GM23338 (cell line): ENCODE measurements around the gene CLOCK.

Source experiments
- CREB1 ChIP-seq: fragments of 250-450 bp; sonication (Bioruptor Pico); IDR thresholded peaks from 2 replicates; pipeline ENCODE4 v1.5.0; 2020; ENCODE audit warnings: low read depth, mild to moderate bottlenecking, moderate library complexity
- EZH2 ChIP-seq: fragments of 200-600 bp; sonication (generic); IDR thresholded peaks from one replicate; pipeline ENCODE4 v1.8.0; 2017; ENCODE audit warnings: antibody characterized with exemption, mild to moderate bottlenecking, low read depth; ENCODE audit not compliant: unreplicated experiment
- EZH2phosphoT487 ChIP-seq: fragments of 200-600 bp; sonication (generic); IDR thresholded peaks from one replicate; pipeline ENCODE4 v1.8.1; 2018; ENCODE audit warnings: antibody characterized with exemption; ENCODE audit not compliant: unreplicated experiment
- JUNB ChIP-seq: IDR thresholded peaks from one replicate; pipeline ENCODE4 v1.6.1; 2016; ENCODE audit warnings: antibody characterized with exemption; ENCODE audit not compliant: unreplicated experiment
- NANOG ChIP-seq: IDR thresholded peaks from 2 replicates; pipeline ENCODE4 v1.6.1; 2016; ENCODE audit warnings: antibody characterized with exemption, borderline replicate concordance
- POLR2AphosphoS5 ChIP-seq: IDR thresholded peaks from 2 replicates; pipeline ENCODE4 v1.6.1; 2016; ENCODE audit warnings: antibody characterized with exemption, low read depth
- STAT1 ChIP-seq: IDR thresholded peaks from one replicate; pipeline ENCODE4 v1.6.1; 2016; ENCODE audit warnings: antibody characterized with exemption; ENCODE audit not compliant: unreplicated experiment
- ZNF114 ChIP-seq: fragments of 250-450 bp; sonication (Bioruptor Pico); IDR thresholded peaks from 2 replicates; pipeline ENCODE4 v1.5.0; 2020; ENCODE audit warnings: mild to moderate bottlenecking, moderate library complexity
- ZNF331 ChIP-seq: fragments of 250-450 bp; sonication (Bioruptor Pico); IDR thresholded peaks from 2 replicates; pipeline ENCODE4 v1.5.0; 2020; ENCODE audit warnings: low read depth, mild to moderate bottlenecking, moderate library complexity
- TF ChIP-seq, protein P1 (sequence below), 2 experiments: fragments of 200-600 bp in 1 of 2; sonication (generic) in 1 of 2; conservative IDR thresholded peaks; 2 replicates each; pipeline versions ENCODE4 v1.5.1 to v1.6.1; 2016 to 2017; ENCODE audit warnings: antibody characterized with exemption in 2 of 2, low read depth in 2 of 2, mild to moderate bottlenecking in 2 of 2, moderate library complexity in 1 of 2
- TF ChIP-seq, protein P2 (sequence below): IDR thresholded peaks from one replicate; pipeline ENCODE4 v1.6.1; 2018; ENCODE audit warnings: antibody characterized with exemption; ENCODE audit not compliant: unreplicated experiment
- TF ChIP-seq, protein P3 (sequence below): IDR thresholded peaks from 2 replicates; pipeline ENCODE4 v1.6.1; 2016; ENCODE audit warnings: antibody characterized with exemption

DNA sequence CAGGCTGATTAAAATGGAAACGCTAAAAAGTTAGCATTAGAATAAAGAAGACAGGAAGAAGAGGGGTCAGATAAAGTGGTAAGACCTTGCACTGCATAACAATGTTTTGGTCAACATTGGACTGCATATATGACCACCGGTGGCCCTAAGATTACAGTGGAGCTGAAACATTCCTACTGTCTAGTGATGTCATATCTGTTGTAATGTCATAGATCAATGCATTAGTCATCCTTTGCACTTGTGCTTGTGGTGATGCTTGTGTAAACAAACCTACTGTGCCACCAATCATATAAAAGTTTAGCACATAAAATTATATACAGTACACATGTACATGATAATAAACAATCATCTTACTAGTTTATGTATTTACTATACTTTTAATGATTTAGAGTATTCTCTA lies 78.0 kb downstream of the CLOCK start:
- TF ChIP-seq, protein P1, sequence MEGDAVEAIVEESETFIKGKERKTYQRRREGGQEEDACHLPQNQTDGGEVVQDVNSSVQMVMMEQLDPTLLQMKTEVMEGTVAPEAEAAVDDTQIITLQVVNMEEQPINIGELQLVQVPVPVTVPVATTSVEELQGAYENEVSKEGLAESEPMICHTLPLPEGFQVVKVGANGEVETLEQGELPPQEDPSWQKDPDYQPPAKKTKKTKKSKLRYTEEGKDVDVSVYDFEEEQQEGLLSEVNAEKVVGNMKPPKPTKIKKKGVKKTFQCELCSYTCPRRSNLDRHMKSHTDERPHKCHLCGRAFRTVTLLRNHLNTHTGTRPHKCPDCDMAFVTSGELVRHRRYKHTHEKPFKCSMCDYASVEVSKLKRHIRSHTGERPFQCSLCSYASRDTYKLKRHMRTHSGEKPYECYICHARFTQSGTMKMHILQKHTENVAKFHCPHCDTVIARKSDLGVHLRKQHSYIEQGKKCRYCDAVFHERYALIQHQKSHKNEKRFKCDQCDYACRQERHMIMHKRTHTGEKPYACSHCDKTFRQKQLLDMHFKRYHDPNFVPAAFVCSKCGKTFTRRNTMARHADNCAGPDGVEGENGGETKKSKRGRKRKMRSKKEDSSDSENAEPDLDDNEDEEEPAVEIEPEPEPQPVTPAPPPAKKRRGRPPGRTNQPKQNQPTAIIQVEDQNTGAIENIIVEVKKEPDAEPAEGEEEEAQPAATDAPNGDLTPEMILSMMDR (conservative IDR thresholded peaks at IDR 0.05; ENCODE audit: low read depth in 2 of 2), result no peak
- TF ChIP-seq EZH2 (no peak), EZH2phosphoT487 (no peak), POLR2AphosphoS5 (no peak), NANOG (no peak), CREB1 (CRISPR knock-in tag) (no peak), ZNF114 (CRISPR knock-in tag) (no peak), JUNB (no peak), STAT1 (no peak), ZNF331 (no peak)
- TF ChIP-seq, protein P2, sequence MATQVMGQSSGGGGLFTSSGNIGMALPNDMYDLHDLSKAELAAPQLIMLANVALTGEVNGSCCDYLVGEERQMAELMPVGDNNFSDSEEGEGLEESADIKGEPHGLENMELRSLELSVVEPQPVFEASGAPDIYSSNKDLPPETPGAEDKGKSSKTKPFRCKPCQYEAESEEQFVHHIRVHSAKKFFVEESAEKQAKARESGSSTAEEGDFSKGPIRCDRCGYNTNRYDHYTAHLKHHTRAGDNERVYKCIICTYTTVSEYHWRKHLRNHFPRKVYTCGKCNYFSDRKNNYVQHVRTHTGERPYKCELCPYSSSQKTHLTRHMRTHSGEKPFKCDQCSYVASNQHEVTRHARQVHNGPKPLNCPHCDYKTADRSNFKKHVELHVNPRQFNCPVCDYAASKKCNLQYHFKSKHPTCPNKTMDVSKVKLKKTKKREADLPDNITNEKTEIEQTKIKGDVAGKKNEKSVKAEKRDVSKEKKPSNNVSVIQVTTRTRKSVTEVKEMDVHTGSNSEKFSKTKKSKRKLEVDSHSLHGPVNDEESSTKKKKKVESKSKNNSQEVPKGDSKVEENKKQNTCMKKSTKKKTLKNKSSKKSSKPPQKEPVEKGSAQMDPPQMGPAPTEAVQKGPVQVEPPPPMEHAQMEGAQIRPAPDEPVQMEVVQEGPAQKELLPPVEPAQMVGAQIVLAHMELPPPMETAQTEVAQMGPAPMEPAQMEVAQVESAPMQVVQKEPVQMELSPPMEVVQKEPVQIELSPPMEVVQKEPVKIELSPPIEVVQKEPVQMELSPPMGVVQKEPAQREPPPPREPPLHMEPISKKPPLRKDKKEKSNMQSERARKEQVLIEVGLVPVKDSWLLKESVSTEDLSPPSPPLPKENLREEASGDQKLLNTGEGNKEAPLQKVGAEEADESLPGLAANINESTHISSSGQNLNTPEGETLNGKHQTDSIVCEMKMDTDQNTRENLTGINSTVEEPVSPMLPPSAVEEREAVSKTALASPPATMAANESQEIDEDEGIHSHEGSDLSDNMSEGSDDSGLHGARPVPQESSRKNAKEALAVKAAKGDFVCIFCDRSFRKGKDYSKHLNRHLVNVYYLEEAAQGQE, result no peak
- TF ChIP-seq, protein P3, sequence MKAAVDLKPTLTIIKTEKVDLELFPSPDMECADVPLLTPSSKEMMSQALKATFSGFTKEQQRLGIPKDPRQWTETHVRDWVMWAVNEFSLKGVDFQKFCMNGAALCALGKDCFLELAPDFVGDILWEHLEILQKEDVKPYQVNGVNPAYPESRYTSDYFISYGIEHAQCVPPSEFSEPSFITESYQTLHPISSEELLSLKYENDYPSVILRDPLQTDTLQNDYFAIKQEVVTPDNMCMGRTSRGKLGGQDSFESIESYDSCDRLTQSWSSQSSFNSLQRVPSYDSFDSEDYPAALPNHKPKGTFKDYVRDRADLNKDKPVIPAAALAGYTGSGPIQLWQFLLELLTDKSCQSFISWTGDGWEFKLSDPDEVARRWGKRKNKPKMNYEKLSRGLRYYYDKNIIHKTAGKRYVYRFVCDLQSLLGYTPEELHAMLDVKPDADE, result no peak
